Activated CD4-positive, alpha-beta T cell treated with anti-CD3 and anti-CD28 coated beads, Interleukin-2, Interleukin-4, amounts not matched to agents 100 ng/mL and 50 ng/mL, durations not matched to agents 16 hours and 8 hours (primary cell): ENCODE data around the gene MTREX.
"Not testable (repeated sequence)": the region's sequence is repeated elsewhere in the genome, so short reads cannot be mapped to it uniquely, and the experiment has no call there.

Experiments used
- DNase-seq: peaks from one replicate; pipeline ENCODE4 v3.0.0-alpha.2; 2020; ENCODE audit warnings: low spot score

MTREX gene

DNA sequence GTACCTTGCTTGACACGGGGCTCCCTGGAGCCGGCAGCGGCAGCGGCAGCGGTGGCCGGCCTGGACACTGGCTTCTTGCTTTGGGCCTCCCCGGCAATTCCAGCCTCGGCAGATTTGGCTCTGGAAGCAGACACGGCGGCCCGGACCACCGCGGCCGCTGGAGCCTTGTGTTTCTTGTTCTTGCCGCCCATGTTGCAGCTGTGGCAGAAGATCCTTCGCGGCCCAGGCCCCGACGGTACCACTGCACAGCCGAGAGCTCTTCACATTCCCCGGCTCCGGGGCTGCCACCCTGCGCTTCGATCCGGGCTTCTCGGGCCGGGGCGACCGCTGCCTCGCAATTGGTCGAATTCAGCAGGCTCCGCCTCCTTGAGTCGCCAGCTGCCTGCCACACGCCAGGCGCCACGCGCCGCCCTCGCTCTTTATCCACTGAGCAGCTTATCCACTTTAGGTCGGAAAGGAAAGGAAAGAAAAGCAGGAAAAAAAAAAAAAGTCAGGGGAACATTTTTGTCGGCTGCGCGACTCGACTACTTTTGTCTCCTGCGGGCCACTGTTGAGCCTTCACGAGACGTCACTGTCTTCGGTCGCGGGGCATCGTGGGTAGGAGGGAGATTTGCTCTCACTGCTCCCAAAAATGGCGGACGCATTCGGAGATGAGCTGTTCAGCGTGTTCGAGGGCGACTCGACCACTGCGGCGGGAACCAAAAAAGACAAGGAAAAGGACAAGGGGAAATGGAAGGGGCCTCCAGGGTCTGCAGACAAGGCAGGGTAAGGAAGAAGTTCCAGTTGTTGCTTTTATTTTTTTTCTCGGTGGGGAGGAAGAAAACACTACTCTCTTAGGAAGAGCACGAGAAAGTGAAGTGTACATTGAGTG, at the start of gene MTREX, which contains the start of gene DHX29:
Gene MTREX (plus strand): TSS at position 607 of the 871 bp plus-strand sequence. CDS start 25 bp downstream, at position 632.
Gene DHX29 (minus strand): TSS at position 312 of the 871 bp plus-strand sequence. CDS start 121 bp downstream, at position 191.
- peak; percentile 89 for DNase-seq

DNA sequence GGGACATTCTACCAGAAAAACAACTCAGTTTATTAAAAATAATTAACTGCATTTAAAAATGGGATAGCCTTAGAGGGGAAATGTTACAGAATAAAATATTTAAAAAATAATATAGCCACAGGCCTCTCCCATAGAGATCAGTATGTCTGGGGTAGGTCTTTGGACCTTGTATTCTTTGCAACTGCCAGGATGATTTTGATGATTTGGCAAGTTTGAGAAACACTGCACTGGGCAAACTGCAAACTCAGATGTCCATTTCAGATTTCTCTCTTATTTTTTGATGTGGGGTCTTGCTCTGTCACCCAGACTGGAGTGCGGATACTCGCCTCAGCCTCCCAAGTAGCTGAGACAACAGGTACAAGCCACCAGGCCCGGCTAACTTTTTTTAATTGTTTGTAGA, 49.5 kb upstream of the MTREX start:
- DNase-seq = no peak

DNA sequence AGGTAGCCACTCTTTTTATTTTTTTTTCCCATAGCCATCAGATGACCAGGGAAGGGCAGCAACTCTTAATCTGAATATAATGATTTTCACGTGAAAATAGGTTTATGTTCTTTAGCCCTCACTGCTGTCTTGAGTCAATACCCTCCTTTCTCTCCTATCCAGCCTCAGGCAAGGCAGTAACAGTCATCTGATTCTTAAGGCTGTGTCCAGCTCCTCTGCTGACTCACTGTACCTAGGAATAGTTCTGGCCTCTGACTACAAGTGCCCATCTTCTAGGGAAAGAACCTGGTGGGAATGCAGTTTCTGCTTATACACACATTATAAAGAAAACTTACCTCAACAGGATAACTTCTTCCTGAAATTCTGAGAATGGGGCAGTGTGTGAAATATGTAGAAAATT, 31.0 kb upstream of the MTREX start:
- no peak for DNase-seq

DNA sequence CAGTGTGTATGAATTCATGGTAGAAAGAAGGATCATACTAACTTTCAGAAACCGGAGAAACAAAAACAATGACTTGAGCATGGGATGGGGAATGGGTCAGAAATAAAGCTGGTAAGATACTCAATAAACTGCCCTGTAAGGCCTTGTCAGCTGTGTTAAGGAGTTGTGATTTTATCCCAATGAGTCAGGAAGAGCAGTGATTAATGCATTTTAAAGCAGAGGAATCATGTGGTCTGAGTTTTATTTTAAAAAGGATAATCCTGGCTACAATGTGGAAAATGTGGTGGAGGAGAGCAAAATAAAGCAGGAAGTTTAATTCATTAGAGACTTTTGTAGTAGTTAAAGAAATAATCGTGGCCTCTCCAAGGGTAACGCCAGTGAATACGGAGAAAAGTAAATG, 29.0 kb upstream of the MTREX start:
- no peak for DNase-seq

DNA sequence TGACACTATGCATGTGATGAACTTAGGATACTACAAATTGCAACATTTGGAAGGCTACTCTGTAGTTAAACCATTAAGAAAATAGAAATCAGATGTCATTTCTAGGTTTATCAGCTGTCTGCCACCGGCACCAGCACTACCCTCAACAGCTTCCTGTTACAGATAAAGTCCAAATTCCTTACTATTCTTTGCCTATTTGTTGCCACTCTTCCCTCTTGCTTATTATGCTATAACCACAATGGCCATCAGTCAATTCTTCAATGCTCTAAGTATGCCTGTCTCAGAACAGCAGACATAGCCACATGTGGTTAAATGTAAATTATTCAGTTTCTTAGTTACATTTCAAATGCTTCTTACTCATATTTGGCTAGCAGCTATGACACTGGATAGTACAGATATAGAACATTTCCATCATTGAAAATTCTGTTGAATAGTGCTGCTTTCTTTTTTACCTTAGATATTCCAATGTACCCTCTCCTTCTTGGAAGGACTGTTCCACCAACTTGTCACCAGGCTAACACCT, 21.3 kb upstream of the MTREX start:
- no peak for DNase-seq

DNA sequence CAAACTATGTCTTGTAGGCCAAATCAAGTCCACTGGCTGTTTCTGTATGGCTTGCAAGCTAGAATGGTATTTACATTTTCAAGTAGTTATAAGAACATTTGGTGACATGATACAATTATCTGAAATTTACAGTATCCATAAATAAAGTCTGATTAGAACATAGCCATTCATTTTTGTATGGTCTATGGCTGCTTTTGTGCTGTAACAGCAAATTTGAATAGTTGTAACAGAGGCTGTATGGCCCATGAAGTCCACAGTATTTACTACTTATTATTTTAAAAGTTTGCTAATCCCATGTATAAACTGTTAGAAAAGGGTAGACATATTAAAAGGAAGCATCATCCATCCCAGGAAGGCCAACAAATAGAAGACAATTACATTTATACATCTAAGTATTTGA, 18.0 kb upstream of the MTREX start:
- no peak for DNase-seq

DNA sequence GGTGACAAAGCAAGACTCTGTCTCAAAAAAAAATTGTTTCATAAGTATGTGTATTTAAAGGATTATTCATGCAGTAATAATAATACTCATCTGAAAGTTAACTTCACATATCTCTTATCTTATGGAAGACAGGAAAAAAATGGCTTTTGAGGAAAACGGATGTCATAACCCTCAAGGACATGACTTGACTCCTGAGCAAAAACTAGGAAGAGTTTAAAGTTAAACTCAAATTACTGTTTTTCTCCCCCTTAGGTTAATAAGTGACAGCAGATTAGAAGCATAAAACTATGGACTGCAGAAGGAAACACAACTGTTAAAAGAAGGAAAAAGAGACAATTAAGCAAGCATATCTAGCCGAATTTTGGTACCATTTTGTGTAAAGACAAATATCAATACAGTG, 16.8 kb upstream of the MTREX start:
- no peak for DNase-seq

DNA sequence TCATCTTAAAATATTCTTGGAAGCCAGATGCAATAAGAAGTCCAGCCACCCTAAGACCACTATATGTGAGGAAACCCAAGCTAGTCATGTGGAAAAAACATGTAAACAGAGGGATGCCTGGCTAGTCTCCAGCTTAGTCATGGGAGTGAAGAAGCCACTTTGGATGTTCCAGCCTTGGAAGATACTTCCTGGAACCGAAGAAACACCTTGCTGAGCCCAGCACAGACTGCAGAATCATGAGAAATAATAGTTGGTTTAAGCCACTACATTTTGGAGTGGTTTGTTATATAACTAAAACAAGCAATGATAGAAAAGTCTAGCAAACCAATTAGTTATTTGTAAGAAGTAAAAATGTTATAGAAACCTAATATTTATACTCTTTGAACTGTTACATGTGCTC, 12.9 kb upstream of the MTREX start:
- DNase-seq = no peak

DNA sequence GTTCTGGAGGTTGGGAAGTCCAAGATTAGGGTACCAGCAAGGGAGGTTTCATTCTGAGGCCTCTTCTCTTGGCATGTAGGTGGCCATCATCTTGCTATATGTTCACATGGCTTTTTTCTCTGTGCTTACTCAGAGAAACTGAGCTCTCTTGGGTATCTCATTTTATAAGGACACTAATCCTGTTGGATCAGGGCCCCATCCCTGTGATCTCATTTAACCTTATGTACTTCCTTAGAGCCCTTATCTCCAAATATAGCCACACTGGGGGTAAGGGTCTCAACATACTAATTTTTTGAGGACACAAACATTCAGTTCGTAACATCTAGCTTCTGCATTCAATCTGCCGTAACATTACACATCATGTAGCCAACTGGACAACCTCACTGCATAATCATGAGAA, 6.9 kb upstream of the MTREX start:
- DNase-seq = no peak

DNA sequence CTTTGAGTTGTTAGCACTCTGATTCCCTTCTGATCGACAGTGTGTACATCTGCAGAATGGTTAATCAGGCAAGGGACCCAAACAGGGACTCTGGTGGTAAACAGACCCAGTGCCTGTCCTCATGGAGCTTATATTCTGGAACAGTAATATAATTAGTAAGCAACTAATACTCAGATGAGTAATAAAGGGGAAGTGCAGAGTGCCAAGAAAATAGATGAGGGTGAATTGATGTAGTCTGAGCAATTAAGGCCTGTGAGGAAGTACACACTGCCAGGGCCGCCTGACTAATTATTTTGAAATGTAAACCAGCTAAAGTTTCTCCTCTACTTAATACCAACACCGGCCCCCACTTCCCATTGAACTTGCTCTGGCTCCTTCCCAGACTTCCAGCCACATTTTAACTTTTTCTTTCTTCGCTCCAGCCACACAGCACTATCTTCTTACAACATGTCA, 4.5 kb upstream of the MTREX start:
- no peak for DNase-seq

DNA sequence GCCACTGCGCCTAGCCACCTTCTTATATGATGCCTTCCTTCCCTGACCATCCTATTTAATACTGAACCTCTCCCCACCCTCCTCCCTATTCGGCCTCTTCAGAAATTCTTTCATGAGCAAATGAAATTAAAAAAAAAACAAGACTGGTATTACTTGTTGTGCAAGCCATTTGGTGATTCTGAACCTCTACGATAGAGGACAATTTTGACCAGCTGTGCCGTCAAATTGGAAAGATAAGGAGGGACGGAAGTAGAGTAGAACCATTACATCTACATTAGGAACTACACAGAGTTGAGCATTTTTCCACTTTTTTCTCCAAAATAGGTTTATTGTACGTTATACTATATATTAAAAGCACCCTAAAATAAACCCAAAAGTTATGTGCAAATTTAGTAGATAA, 3.2 kb upstream of the MTREX start:
- no peak for DNase-seq

DNA sequence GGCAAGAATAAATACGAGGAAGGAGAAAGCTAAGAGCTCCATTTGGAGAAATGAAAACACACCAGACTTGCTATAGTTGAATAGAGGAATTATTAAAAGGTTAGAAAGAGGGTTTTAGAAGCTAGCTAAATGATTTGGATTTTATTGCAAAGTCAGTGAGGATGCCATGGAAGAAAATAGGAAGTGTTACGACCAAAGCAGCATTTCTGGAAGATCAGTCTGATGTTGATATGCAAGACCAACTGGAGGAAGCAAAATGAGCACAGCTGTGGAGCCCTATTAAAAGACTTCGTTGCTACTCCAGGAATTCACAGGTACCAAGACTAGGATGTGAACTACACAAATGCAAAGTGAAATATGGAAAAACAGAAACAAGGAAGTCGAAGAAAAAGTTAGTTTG, 2.4 kb upstream of the MTREX start:
- no peak for DNase-seq

DNA sequence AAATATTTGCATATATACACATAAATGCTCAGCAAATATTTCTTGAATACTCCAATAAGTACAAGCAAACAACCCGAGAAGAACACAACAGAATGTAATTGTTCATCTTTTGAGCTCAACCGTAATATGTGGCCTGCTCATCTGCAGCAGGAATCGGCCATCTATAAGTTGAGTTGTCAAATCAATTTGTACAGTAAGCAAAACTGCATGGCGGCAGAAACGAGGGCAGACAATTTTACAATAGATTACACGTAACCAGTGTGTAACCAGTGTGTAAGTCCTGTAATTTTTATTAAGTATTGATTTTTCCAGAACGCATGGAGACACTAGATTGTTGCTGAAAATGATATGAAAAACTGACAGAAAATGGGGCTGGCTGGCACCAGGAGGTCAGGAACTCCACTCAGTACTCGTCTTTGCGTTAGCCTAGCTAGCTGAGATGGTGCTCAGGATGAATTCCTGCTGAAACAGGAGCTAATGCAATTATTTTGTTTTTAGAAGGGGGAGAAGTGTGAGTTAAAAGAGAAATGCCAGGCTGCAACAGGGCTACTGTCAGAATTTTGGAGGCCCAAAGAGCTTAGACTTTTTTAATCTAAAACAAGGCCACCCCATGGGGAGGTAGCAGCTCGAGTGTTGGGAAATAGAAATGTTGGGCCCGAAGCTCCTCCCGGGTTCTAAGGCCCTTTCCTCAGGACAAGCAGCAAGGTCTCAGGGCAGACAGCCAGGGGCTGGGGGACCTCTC, 977 bp upstream of the MTREX start:
- peak; percentile 3 for DNase-seq

DNA sequence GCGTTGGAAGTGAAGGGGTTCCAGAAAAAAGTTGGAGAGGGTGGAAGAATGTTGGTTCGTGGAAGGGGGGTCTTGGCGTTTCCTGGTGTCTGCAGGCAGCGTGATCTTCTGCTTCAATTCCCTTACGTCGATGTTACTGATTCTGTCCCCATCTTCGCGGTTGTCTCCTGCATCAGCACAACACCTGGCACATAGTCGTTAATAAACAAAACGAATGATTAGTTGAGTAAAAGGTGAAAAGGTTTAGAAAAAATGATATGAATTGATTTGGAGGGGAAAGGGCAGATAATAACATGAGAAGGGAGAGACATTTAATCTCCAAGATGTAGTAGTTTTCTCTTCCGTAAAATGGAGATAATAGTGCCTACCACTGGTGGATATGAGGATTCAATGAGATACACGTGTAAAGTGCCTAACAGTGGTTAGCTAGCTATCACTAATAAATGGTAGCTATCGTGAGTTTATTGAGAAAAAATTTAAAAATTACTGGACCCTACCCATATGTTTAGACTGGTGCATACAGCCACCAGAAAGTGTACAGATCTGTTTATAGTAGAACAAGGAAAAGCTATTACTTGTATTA, 556 bp downstream of the MTREX start:
- DNase-seq = peak; percentile 25

DNA sequence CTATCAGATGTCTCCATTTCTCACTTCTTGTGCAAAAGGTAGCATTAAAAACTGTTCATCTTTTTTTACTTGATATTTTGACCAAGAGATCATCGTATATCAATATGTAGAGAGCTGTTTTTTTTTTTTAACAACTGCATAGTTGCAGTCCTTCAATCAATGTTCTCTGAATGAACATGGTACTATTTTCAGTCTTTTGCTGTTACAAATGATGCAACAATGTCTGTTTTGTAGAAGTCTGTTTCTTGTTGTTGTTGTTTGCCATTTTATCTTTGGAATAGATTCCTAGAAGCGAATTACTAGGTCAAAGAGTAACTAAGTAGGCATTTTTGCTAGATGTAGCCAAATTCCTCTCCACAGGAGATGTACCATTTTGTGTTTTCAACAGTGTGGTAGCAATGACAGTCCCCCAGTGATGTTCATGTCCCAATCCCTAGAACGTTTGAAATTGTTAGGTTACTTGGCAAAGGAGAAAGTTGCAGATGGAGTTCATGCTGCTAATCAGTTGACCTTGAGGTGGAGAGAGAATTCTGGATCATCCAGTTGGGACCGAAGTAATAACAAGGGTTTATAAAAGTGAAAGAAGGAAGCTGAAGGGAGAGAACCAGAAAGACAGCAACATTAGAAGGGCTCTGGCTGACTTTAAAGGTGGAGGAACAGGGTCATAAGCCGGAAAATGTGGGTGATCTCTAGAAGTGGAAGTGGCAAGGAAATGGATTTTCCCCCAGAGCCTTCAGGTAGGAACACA, 6.3 kb downstream of the MTREX start:
- DNase-seq = no peak

DNA sequence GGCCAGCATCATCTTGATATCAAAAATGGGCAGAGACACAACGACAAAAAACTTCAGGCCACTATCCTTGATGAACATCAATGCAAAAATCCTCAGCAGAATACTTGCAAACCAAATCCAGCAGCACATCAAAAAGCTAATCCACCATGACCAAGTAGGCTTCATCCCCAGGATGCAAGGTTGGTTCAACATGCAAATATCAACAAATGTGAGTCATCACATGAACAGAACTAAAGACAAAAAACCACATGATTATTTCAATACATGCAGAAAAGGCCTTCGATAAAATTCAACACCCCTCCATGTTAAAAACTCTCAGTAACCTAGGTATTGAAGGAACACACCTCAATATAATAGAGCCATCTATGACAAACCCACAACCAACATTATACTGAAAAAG, 8.5 kb downstream of the MTREX start:
- DNase-seq = no peak

DNA sequence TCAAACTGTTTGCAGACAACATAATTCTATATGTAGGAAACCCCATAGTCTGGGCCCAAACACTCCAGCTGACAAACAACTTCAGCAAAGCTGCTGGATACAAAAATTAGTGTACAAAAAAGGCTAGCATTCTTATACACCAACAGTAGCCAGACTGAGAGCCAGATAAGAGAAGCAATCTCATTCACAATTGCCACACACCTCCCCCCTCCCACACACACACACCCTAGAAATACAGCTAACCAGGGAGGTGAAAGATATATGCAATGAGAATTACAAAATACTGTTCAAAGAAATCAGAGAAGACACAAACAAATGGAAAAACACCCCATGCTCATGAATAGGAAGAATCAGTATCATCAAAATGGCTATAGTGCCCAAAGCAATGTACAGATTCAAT, 9.0 kb downstream of the MTREX start:
- DNase-seq = no peak

DNA sequence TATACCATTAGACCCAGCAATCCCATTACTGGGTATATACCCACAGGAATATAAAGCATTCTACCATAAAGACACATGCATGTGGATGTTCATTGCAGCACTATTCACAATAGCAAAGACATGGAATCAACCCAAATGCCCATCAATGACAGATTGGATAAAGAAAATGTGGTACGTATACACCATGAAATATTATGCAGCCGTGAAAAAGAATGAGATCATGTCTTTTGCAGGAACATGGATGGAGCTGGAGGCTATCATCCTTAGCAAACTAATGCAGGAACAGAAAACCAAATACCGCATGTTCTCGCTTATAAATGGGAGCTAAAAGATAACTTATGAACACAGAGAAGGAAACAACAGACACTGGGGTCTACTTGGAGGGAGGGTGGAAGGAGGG, 10.4 kb downstream of the MTREX start:
- DNase-seq = not testable (repeated sequence)

DNA sequence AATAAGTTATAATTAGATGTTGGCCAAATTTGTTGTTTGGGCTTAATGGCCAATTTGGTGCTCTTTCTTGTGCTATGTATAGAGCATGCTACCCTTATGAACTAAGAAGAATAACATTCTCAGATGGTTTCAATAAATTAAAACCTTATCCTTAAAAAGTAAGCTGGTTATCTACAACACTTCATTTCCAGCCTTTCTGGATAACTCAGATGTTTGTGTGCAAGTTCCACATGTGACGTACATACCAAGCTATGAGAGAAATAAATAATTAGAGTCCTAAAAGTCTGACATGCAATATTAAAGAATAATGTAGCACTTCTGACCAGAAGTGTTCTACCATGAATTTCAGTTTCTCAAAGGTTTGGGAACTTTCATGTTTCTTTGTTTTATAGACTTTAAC, 11.7 kb downstream of the MTREX start:
- no peak for DNase-seq

DNA sequence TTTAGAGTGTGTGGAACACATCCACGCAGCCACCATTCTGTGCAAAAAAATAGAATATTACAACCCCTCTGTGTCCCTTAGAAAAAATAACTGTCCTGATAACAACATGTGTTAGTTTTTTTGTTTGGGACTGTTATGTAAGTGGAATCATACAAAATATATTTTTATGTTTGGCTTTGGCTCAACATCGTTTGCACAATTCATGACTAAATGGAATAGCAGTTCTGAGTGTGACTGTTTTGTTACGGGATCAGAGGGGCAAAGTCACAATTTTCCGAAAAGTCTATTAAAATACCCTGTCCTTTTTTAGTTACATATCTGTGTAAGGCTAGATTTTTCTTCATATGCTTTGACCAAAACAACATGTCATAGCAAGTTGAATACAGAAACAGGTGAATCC, 12.8 kb downstream of the MTREX start:
- DNase-seq = no peak

DNA sequence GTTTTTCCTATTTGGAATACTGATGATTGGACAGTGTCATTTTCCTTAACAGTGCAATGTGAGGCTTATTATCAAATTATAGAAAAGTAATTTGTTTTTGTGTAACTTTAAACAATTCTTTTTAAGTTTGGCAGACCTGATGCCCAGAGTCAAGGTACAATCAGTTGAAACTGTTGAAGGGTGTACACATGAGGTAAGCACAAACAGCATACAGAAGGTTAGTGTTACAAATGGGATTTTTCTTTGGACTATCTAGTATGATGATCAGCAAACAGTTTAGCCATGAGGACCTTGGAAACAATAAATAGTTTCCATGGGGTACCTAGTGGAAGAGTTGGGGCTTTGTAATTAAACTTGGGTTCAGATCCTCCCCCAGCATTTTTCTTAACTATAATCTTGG, 16.2 kb downstream of the MTREX start:
- DNase-seq = no peak
